NCI-H1092 treated with DMSO at 0.1 percent for 48 hours (cell line): Measurements from ENCODE around the gene PAPSS1.
"Not testable (repeated sequence)": the region's sequence is repeated elsewhere in the genome, so short reads cannot be mapped to it uniquely, and the experiment has no call there.

Source experiments
- DNase-seq: peaks from one replicate; lab custom pipeline; 2025; lab: John Stamatoyannopoulos, UW

Gene PAPSS1

DNA sequence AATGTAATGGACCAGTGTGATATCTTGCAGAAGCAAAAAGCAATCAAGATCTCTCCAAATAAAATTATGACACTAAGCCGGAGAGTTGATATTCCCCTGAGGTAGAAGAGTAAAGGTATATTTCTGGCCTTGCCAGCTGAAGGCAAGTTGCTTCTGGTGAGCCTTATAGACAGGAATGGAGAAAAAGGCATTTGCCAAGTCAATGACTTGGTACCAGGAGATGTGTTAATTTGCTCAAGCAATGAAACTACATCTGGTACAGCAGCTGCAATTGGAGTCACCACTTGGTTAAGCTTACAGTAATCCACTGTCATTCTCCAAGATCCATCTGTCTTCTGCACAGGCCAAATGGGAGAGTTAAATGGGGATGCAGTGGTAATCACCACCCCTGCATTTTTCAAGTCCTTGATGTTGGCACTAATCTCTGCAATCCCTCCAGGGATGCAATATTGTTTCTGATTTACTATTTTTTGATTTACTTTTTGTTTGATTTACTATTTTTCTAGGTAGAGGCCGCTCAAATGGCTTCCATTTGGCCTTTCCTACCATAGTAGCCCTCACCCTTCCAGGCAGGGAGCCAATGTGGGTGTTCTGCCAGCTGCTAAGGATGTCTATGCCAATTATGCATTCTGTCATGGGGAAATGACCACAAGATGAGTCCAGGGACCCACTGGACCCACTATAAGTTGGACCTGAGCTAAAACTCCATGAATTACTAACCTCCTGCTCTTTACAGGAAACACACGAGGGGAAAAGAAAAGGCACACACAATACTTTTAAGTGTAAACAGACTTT lies 6.3 kb upstream of the PAPSS1 start:
- peak; percentile 5 for DNase-seq

- DNase-seq = no peak
Observed at GRCh38 chr4:107725281-107725859, 5.3 kb upstream of the PAPSS1 start.

- DNase-seq = not testable (repeated sequence)
Observed at GRCh38 chr4:107723331-107723730, 3.3 kb upstream of the PAPSS1 start.

DNA sequence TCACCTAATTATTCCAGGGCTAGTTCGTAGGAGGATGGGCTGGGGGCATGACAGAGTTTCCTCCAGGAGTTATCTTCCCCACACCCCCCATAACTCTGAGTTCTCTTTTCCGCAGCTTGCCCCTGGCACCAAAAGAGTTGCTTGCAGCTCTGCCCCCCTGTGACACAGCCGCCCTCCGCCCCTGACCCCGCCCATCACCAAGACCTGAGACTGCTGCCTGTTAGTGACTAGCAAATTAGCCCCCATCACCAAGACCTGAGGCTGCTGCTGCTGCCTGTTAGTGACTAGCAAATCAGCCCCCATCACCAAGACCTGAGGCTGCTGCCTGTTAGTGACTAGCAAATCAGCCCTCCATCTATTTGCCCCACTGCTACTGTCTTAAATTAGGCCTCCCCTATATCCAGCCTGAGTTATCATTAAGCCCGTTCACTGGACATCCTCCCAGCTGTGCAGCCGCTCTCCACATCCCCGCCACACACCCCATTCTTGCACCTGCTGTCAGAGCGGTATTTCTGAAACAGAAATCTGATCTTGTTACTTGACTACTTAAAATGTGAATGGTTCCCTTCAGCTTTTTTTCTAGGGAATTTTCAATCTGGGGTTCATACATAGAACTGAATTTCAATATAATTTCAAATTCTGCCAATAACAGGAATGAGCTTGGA lies 1.5 kb upstream of the PAPSS1 start:
- DNase-seq = peak; percentile 70

- no peak for DNase-seq
Observed at GRCh38 chr4:107719207-107719921, 670 bp downstream of the PAPSS1 start.

GRCh38 chr4:107718351-107718965 lies 1.6 kb downstream of the PAPSS1 start:
- no peak for DNase-seq

DNA sequence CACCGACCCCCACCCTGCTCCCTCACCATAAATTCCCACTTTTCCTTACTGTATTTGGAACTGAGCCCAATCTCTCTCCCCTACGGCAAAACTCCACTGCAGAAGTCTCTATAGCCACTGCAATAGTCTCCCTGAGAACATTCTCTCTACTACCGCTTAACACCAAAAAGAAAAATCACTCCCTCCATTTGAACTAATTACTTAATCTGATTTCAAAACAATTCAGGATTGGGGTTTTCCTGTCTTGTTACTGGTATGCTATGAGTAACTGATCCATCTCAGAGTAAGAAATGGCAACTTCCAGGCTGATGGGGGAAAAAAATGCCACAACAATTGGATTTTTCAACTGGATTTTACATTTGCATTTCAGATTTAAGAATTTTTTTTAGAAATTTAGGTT lies 5.8 kb downstream of the PAPSS1 start:
- no peak for DNase-seq

DNA sequence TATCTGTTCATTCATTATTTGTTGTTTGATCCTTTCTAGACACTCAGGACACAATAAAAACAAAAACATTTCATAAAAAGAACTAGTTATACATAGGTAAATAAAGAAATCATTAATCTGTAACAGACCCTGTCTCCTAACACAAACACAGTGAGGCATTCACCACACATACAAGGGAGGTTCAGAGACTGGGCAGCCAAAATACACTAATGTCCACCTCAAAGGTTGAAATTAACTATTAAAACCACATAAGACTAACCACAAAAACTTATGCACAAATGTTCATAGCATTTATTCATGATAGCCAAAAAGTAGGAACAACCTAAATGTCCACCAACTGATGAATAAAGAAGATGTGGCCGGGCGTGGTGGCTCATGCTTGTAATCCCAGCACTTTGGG lies 7.8 kb downstream of the PAPSS1 start:
- DNase-seq = no peak

DNA sequence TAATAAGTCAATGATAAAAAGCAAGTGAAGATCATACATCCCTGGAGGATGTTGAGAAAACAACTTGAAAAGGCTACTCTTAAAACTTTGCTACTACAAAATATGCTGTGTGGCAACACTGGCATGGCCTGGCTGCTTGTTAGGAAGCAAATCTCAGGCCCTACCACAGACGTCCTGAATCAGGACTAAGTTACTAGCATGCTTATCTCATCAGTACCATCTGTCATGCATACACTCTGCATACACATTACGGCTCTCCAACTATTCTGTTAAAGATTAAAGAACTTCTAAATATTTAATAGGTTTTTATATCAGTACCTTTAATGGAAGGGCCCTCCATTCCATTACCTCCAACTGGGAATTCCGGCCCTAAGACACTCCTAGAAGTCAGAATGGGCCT lies 8.2 kb downstream of the PAPSS1 start:
- DNase-seq = no peak

- DNase-seq = no peak
Observed at GRCh38 chr4:107710493-107711459, 9.3 kb downstream of the PAPSS1 start.

DNA sequence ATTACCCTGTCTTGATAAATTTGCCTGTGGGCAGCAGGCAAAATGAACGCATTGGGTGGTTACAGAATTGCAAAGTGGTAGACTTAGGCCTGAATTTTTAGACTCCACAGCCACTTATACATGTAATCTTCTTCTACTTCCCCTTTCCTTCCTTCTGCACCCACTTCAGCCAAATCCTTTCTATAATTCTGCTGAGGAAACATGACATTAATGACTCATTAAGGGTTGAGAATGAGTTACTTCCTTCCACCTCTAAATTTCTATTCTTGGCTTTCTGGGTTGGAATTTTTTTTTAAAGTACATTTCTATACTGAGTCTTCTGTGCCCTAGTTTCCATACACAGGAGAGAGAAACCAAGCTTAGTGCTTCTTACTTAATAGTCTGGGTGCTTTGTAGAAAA lies 10.1 kb downstream of the PAPSS1 start:
- DNase-seq = no peak

- DNase-seq = no peak
Observed at GRCh38 chr4:107708225-107708624, 11.8 kb downstream of the PAPSS1 start.

DNA sequence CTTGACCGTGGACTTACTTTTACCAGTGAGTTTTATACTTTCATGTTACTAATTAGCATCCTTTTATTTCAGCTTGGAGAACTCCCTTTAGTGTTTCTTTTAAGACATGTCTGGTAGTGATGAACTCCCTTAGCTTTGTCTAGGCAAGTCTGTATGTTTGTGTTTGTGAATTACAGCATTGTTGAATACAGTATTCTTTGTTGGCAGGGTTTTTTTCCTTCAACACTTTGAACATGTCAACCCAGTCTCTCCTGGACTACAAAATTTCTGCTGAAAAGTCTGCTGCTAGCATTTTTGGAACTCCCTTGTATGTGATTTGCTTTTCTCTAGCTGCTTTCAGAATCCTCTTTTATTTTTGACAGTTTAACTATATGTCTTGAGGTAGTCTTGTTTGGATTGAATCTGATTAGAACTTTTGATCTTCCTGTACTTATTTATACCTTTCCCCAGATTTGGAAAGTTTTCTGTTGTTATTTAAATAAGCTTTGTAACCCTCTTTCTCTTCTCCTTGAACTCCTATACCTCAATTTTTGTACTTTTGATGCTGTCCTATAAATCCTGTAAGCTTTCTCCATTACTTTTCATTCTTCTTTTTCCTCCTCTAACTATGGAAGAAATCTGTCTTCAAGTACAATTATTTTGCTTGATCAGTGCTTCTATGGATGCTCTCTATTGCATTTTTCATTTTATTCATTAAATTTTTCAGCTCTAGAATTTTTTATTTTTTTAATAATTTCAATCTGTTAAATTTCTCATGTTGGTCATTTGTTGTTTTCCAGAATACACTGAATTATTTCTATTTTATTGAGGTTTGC lies 14.1 kb downstream of the PAPSS1 start:
- no peak for DNase-seq

DNA sequence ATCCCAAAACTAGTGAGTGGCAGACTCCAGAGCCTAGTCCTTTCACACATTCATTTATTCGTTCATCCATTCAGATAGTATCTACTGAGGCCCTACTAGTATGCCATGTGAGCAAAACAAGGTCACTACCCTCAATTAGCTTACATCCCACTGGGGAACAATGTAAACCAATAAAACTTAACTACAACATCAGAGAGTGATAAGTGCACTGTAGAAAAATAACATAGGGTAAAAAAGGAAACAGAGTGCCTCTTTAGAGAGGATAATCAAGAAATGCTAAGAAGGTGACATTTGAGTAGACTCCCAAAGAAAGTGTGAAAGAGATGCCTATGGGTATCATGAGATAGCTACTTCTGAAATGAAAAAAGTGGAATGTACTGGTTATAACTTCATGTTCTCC lies 18.5 kb downstream of the PAPSS1 start:
- DNase-seq = no peak

DNA sequence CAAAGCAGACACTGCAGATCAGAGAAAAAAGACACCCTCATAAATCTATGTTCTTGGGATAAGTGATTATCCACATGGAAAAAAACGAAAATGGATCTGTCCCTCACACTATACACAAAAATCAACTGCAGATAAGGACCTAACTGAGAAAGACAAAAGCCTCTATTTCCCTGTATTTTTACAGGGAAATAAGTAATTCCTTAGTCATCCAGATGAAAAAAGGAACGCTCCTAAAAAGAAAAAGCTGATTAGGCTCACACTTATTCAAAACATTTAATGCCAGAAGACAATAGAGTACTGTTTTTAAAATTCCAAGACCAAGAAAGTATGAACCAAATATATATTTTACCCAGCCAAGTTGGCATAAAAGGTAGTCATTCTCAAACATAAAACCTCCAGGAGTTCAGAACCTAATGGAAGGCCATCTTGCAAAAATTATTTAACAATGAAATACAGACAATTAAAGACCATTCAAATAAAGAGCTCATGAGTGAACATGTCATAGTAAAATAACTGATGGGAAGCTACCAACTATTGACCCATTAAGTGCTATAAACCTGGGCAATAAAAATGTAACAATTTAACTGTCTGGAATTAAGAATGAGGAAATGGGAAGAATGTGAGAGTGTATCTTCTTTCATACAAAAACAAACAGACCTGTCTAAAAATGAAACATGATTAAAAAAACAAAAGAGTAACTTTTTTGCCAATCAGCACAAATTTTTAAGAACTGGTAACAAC lies 20.4 kb downstream of the PAPSS1 start:
- DNase-seq = no peak

DNA sequence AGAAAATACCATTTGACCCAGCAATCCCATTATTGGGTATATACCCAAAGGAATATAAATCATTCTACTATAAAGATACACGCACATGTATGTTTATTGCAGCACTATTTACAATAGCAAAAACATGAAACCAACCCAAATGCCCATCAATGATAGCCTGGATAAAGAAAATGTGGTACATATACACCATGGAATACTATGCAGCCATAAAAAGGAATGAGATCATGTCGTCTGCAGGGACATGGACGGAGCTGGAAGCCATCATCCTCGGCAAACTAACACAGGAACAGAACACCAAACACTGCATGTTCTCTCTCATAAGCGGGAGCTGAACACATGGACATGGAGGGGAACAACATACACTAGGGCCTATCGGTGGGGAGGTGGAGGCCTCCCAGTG lies 23.8 kb downstream of the PAPSS1 start:
- DNase-seq = not testable (repeated sequence)

DNA sequence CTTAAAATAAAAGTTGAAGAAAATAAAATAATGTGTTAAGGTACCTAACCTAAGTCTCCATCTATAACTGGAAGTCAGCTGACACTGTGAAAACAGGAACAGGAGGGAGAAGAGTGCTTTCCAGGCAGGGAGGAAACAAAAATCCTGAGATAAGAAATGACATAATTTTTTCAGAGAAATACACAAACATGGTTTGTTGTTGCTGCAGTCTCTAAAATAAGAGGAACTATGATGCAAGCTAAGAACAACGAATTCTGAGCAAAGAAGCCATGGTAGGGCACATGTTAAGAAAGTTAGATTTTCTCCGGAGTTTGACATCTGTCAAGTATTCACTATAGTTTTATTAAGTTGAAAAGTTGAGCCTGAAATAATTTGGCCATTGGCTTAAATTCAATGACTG lies 26.9 kb downstream of the PAPSS1 start:
- no peak for DNase-seq

GRCh38 chr4:107692202-107692601 lies 27.8 kb downstream of the PAPSS1 start:
- DNase-seq = no peak

GRCh38 chr4:107691378-107691777 lies 28.7 kb downstream of the PAPSS1 start:
- peak; percentile 35 for DNase-seq
